HL-60 (cell line): ENCODE measurements around the gene PTMA.

Source experiments
- CTCF ChIP-seq: IDR thresholded peaks from one replicate; pipeline ENCODE4 v1.5.1; 2011; ENCODE audit warnings: low read length, control low read depth, inconsistent platforms; ENCODE audit not compliant: insufficient read depth
- REST ChIP-seq: IDR thresholded peaks from 2 replicates; pipeline ENCODE4 v1.6.1; 2012; ENCODE audit warnings: low read depth; ENCODE audit not compliant: insufficient replicate concordance
- SPI1 ChIP-seq: IDR thresholded peaks from 2 replicates; pipeline ENCODE4 v1.6.1; 2012; ENCODE audit warnings: low read depth, mild to moderate bottlenecking, borderline replicate concordance

- TF ChIP-seq REST: no peak
- TF ChIP-seq SPI1: no peak
- no peak for TF ChIP-seq CTCF
Measured at GRCh38 chr2:231664727-231665126, 43.6 kb upstream of the PTMA start.
